Measurements from ENCODE around the gene FLAD1.

GRCh38 chr1:154968731-154969130, 14.4 kb upstream of the FLAD1 start:
- TF ChIP-seq CTCF (conservative IDR thresholded peaks at IDR 0.05; ENCODE audit: low read length) (no peak), EZH2phosphoT487 (IDR thresholded peaks at IDR 0.05; ENCODE audit: borderline replicate concordance) (no peak)
